HG02571 (cell line): ENCODE measurements around the gene RARG.
"Not testable (repeated sequence)": the region's sequence is repeated elsewhere in the genome, so short reads cannot be mapped to it uniquely, and the experiment has no call there.

Experiments used
- ATAC-seq: cut with Tn5 transposase; IDR thresholded peaks from one replicate; pipeline ENCODE4 v1.9.1; 2021; ENCODE audit warnings: mild to moderate bottlenecking, moderate library complexity; ENCODE audit not compliant: unreplicated experiment

Gene RARG

DNA sequence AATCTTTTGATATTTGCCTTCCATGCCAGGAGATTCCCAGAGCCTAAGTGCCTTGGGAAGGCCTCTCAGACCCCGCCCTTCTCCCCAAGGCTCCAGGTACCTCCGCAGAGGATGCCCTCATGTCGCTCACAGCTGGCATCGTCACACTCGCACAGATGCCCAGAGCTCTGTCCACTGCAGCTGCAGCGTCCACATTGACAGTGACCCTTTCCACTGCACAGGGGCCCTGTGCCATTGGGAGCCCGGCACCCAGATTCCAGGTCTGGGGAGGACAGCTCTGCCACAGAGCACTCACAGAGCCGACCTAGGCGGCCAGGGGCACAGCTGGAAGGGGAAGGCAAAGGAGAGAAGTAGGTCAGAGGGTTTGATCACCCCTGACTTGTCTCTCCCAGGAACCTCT is 39.0 kb downstream of the RARG start:
- ATAC-seq: no peak

DNA sequence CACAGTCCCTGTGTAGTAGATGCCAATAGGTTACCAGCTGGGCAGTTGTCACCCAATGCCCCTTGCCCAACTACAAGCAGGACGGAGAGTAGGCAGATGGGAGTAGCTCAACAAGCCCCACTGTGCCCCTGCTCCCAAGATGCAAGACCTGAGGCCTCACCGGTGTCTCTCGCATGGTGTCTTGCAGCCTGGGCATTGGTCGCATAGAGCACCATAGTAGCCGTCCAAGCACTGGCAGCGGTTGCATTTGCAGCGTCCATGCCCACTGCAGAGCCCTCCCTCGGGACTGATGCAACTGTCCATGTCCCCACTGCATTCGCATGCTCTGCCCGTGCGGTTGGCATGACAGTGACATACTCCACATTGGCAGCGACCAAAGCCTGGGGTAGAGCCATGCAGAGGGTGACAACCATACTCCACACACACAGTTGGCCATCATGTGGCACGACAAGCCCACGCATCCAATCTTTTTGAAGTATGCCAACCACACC is 39.4 kb downstream of the RARG start:
- no peak for ATAC-seq

DNA sequence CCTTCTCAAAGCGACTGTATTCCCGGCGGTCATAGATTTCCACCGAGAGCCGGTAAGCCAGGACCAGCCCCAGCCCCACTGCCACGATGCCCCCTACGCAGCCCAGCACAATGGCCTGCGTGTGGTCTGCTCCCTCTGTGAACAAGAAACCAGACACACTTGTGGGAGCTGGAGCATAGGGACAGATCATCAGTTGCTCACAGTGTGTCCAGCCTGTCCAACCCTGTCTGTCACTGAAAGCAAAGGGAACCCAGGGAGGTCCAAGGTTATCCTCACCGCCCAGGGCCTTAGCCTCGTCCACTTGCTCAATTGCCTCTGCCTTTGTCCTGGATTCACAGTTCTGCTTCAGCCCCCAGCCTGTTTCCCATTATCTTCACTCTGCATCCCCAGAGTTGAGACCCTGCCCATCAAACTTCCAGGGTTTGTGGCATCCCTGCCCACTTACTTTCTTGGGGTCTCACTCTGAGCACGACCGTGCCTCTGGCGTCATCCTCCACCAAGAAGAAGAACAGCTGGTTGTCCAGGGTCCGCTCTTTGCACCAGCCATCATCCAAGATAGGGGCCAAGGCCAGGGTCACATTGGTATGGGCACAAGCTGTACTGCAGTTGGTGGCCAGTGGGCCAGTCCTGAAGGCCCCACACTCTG is 40.0 kb downstream of the RARG start:
- ATAC-seq: no peak

DNA sequence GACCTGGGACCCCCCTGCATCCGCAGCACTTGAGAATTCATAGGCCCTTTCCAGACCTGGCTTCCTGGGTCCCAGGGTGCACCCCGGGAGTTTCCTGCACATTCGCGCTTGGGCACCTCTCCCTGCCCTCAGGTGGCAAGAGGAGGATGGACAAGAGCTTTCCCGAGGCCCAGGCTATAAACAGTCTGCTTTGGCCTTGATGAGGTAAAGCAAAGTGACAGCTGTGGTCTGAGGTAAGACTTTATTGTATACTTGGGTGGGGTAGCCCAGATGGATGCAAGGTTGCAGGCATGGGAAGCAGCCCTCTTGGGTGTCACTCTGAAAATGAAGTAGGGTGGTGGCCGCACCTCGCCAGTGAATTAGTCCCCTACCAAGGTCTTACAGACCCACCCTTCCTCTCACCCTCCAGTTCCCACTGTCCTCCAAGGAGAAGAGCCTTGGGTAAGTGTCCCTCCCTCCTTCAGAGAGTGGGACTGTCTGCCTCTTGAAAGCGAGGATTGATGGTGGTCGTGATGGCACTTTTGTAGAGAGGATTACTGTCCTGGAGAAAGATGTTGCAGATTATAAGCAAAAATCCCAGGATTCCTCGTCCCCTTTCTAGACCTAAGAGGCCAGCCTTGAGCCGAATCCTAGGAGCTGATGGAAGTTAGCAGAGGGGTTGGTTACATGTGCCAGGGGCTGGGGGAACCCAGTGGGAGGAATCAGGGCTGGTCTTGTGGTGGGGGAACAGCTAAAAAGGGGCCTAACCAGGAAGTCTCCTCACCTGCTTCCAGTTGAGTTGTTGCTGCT is 40.7 kb downstream of the RARG start:
- no peak for ATAC-seq

DNA sequence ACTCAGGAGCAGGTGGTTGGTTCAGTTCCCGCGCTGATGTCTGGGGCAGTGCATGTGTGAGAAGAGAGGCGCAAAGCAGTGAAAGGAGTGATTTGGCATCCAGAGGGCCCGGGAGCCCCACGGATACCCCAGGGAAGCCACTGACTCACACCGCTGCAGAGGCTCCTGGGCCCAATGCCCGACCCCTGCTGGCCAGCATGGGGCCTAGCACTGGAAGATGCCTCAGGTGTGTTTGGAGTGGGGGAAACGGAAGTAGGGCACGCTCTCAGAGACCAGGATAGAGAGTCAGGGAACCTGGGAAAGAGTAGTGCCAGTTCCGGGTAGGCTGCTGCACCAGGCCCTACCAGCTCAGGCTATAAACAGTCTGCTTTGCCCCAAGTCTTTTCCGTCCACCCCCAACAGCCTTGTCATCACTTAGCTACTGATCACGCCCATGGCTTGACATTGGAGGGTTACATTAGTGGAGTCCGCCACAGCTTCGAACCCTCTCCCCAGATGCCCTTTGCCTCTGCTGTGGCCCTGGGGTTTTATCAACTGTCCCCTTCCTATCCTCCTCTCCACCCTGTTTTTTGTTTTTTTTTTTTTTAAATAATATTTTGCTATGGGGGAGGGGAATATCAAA is 41.8 kb downstream of the RARG start:
- no peak for ATAC-seq

DNA sequence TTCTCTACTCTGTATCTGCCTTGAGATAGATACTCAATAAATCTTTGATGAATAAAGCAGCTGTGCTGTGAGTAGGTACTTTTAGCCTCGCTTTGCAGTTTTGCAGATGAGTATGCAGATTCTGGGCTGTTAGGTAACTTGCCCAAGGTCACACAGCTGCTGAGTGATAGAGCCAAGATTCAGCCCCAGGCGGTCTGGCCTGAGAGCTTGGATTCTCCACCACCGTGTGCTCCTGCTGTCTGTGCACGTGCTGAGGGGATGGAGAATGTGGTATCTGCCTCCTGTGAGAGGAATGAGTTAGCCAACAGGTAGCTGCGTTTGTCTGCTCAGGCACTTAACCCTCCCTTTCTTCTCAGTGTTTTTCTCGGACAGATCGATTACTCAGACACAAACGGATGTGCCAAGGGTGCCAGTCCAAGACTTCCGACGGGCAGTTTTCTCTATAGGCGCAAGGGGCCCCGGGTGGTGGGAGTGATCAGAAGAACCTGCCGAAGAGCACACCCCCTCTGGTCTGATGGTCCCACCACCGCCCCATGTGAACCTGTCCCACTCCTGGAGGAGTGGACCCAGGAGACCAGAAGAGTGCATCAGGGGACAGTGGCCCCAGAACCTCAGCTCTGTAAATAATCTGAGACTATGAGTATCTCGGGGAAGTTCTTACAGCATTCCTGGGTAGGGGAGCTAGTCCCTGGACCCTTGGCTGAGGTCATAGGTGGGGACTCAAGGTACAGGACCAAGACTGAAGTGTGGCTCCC is 44.7 kb downstream of the RARG start:
- no peak for ATAC-seq

DNA sequence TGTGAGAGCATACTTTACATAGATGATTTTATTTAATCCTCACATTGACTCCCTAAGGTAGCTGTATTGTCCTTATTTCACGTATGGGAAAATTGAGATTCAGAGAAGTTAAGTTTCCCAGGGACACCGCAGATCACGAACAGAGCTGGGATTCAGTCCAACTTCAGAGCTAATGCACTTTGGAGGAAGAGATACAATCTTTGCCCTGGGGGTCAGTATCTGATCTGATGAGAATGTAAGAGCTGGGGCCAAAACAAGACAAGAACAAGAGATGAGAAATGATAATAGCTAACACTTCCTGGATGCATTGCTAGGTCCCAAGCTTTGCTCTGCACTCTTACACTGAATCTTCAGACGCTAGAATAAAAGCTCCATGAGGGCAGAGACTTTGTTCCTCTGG is 45.3 kb downstream of the RARG start:
- no peak for ATAC-seq

DNA sequence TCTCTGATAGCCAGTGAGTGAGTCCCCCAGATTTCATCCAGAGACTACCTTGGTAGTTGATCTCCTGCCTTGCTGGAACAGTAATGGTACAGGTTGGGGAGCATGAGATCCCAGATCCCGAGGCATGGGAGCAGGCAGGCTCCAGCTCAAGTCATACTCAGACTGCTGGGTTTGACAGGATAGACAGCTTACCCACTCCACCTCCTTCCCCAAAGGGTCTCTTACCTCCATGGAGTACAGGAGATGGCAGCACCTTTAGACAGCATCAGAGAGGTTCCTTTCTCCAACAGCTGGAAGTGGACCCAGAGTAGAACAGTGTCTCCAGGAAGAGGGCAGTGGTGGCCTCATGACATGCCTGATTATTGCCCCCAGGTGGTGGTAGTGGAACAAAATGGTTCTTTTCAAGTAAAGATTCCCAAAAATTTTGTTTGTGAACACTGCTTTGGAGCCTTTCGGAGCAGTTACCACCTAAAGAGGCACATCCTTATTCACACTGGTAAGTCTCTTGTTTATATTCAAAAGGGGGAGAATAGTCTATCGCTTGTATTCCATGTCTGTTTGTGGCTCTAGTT is 46.3 kb downstream of the RARG start:
- no peak for ATAC-seq

DNA sequence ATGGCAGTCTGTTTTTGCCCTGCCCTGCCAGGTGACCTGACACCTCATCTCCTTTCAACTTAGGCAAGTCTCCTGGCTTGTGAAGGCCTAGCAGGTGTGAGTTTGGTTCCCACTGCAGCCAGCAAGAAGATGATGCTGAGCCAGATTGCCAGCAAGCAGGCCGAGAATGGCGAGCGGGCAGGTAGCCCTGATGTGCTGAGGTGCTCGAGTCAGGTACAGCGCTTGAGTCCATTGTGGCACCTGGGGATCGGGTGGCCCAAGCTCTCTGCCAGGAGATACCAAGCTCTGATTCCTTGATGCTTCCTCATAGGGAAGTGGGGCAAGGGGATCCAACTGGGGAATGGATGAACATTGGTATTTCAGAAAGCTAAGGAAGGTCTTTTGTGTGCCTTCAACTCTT is 47.2 kb downstream of the RARG start:
- ATAC-seq: no peak

DNA sequence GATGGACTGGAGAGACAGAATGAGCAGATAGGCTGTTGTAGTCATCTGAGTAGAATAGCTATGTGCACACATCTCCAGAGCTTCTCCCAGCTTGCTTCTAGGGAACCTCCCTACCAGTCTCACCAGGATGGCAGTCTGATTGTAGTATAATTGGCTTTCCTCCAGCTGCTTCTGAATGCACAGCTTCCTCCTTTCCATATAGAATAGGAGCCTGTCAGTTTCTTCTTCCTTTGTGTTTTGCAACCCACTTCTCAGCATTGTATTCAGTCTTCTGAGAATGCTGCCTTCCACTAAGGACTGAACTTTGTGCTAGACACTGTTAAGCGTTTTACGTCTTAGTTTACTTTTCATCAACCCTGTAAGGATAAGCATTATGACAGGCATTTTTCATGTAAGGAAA is 49.1 kb downstream of the RARG start:
- no peak for ATAC-seq

DNA sequence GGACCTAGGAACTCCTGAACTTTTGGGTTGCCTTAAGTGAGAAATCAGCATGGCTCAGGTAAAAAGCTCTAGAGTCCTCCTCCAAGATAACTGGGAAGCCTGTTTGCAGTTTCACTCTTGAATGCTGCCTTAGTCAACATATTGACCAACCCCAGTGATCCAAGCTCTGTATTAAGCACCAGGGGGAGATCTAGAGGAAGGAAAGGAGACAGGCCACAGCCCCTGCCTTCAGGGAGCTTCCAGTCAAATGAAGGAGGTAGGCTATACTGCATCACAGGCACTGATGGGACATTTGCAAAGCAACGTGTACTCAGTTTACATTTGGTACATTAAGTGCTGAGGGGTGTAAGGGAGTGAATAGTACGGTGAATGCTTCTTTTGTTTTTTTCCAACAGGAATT is 50.1 kb downstream of the RARG start:
- ATAC-seq: no peak

DNA sequence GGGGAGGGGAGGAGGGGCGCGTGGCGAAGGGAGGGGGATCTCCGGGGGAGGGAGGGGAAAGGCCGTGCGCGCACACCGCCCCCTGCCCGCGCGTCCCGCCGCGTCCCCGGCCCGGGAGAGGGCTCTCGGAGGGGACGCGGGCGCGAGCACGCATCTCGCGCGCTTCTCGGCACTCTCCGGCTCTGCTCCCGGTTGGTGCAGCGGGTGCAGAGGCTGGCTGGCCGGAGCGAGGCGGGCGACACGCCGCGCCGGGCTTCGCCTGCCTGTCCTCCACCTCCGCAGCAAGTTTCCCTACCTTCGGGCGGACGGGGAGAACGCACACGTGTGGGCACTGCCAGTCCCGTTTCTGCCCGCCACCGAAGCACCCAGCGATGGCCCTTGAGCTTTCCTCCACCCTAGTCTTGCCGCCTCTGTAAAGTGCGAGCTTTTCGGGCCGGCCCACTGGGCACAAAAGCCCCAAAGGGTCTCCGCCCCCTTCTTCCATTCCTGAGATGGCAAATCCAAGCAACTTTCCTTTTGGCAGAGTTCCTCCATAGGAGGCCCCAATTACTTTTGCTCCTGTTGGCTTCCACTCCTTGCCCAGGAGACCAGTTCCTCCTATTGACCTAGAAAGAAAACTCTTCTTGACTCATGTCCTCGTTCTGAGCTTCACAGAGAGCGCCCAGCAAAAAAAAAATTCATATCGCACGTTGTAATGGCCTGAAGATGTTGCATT is 50.9 kb downstream of the RARG start:
- ATAC-seq: peak; percentile 44

DNA sequence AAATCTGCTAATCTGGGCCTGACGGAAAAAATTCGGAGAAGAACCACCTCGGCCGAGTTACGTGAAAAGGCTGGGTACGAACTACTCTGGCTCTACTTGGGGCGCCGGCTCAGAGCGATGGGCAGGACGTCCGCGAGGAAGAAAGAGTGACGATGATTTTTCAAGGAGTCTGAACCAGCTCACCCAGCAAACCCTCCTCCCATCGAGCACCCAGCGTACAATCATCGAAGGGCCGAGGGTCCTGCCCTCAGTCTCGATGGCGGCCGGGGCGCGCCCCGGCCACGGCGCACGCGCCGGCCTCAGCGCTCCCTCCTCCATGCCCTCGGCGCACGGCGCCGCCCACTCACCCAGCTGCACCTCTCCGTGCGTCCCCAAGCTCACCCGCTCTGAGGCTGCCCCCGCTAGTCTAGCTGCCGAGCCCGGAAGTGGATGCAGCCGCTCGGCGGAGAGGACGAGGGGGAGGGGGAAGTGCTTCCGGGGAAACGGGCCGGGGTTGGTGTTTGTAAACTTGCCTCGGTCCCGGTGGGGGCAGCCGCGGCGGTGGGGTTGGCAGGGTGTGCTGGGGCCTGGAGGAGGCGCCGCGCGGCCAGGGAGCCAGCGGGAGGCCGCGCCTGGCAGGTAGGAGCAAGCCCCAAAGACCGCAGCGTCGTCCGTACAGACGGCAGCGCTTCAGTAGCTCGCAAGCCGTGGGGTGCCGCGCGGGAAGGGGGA is 51.6 kb downstream of the RARG start, which contains the start of the genes CSAD and ZNF740:
Gene CSAD, minus strand, starts transcription at position 706 of the 711 bp plus-strand sequence. CDS start 7,455 bp downstream, outside the sequence.
Gene ZNF740, plus strand, starts transcription at position 503 of the 711 bp plus-strand sequence. CDS start 1,262 bp downstream, outside the sequence.
- ATAC-seq: peak; percentile 95

DNA sequence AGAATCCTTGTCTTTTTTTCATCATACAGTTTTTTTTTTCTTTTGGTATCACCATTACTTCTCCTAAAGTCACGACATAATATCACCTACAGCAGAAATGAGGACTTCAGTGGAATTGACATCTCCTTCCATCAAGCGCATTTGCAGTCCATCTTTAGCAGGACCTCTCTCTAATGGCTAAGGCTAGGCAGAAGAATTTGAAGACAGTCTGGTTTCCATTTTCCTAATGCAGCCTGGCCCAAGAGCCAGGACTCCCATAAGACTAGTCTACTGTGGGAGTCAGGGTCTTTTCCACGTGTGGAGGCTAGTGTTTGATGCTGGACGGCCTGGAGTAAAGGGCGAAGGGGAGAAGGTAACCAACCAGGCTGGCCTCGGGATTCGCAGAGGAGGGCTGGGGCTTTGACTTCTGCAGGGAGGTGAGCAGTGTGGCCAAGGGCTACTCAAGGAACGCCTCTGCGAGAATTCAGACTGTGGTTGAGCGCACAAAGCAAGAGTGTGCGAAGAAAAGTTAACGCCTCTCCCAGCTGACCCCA is 52.3 kb downstream of the RARG start:
- ATAC-seq: peak; percentile 5

DNA sequence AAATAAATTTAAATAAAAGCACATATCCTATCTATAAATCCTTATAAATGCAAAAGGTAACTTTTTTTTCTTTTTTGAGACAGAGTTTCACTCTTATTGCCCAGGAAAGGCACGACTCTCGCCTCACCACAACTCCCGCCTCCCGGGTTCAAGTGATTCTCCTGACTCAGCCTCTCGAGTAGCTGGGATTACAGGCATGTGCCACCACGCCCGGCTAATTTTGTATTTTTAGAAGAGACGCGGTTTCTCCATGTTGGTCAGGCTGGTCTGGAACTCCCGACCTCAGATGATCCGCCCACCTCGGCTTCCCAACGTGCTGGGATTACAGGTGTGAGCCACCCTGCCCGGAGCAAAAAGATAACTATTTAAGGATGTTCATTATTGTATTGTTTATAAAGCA is 53.2 kb downstream of the RARG start:
- not testable (repeated sequence) for ATAC-seq

DNA sequence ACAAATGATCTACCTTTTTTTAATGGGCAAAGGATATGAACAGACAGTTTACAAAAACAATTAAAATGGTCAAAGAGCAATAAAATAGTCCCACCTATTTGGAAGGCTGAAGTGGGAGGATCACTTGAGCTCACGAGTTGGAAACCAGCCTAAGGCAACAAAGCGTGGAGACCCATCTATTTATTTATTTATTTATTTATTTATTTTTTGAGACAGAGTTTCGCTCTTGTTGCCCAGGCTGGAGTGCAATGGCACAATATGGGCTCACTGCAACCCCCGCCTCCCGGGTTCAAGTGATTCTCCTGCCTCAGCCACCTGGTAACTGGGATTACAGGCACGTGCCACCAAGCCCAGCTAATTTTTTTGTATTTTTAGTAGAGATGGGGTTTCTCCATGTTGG is 54.6 kb downstream of the RARG start:
- not testable (repeated sequence) for ATAC-seq

DNA sequence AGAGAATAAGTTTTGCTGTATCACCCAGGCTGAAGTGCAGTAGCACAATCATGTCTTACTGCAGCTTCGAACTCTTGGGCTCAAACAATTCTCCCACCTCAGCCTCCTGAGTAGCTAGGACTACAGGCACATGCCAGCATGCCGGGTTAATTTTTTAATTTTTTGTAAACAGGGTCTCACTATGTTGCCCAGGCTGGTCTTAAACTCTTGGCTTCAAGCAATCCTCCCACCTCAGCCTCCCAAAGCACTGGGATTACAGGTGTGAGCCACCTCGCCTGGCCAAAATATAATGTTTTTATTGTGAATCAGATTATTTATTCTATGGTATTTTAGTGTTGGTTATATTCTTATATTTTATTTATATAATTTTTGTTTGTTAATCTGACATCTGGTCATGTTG is 55.3 kb downstream of the RARG start:
- no peak for ATAC-seq

DNA sequence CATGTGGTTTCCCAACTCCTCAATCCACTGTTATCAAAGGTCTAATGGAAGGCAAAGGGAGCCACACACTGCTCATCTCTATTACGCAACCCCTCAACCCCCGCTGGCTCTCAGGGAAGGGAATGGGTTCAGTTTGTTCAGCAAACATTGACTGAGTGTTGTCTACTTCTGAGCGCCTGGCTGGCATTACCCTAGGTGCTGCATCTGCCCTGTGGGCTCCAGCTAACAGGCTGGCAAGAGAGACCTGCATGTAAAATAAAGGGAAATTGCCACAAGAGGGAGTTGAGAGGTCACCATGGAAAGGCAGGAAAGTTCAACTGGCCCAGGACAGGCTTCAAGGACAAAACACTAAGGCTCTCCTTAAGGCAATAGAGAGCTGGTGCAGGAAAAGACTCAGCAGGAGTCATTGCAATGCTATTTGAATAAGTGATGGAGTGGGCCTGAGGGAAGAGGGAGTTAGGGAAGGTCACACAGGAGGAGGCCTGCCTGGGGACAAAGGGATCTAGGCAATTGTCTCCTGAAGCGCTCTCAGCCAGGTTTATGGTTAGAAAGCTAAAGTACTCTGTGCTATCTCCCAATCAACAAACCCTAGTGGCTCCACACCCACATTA is 57.0 kb downstream of the RARG start:
- ATAC-seq: no peak
